ENCODE measurements around the gene MGAT4A.

MGAT4A gene

DNA sequence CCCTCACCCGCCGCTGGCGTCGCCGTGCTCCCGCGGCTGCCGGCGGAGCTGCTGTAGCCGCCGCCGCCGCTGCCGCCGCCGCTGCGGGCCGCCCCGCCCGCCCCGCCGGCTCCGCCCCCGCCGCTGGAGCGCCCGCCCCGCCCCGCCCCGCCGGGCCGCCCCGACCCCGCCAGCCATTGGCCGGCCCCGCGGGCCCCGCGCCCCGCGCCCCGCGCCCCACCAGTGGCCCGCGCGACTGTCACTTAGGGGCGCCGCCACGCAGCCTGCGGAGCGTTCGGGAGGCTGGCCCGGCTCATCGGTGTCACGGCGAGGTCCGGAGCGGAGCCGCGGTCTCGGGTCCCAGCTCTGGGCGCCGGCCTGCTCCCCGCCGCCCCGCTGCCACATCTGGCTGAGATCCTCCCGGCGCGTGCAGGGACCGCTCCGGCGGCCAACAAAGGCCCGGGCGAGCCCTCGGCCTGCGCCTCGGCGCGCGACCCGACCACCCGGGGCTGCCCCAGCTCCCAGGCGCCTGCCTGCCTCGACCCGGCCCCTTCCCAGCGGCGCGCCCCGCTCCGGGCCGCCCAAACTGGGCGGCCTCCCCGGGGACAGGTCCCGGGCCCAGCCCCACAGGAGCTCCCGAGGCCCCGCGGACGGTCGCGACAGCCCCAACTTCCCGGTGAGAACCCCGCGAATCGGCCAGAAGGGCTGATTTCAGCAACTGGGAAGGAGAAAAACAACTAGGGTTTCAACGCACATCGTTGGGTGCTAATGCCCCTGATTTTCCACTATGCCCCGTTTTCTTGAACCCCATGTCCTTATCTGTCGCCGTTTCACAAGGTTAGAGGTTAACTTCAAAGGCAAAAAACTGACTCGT is at the start of gene MGAT4A:
Gene MGAT4A (minus strand): TSS at position 92 of the 853 bp plus-strand sequence. CDS start 4,800 bp downstream, outside the sequence.
- peak; percentile 83 for DNase-seq
- peak; percentile 86 for ATAC-seq

DNA sequence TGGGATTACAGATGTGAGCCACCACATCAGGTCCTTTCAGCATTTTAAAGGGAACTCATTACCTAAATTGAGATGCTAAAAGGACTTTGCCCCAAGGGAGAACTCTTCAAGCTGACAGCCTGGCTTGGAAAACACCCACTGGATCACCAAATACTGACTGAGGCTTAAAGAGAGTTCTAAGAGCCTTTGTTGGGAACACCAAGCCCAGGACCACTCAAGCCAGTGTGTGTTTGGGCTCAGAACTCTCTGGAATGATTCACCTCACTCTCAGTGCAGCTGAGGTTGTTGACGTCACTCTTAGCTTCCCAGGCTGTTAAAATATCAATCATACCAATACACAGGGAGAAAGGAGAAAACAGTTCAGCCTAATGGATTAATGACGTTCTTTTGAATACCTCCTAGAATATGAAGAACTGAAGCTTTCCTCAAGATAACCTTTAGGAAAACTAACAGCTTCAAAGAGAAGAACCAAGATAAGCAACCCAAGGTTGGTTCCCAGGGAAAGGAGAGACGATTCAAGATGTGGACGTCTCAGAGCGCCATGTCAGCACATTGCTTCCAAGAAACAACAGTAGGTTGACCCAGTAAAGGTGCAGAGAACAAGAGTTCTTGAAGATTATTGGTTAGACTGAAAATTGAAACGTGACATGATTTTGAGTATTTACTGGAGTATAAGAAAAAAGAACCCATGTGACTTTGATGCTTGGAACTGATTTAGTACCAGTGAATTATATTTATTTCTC is 48.0 kb upstream of the MGAT4A start:
- DNase-seq (no peak), ATAC-seq (no peak)

GRCh38 chr2:98778151-98778550 is 47.2 kb upstream of the MGAT4A start:
- DNase-seq (no peak), ATAC-seq (no peak)

GRCh38 chr2:98777710-98778109 is 46.8 kb upstream of the MGAT4A start:
- DNase-seq, result no peak
- no peak for ATAC-seq

DNA sequence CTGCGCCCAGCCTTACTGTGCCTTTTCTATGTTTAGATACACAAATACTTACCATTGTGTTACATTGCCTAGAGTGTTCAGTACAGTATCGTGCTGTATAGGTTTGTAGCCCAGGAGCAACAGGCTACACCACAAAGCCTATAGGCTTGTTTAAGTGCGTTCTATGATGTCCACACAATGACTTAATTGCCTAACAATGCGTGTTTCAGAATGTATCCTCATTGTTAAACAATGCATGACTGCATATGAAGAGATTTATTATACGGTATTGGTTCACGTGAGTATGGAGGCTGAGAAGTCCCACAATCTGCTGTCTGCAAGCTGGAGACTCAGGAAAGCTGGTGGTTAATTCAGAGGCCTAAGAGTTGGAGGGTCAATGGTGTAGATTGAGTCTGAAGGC is 46.1 kb upstream of the MGAT4A start:
- ATAC-seq (no peak), DNase-seq (no peak)

GRCh38 chr2:98776136-98776535 is 45.2 kb upstream of the MGAT4A start:
- no peak for ATAC-seq
- no peak for DNase-seq

DNA sequence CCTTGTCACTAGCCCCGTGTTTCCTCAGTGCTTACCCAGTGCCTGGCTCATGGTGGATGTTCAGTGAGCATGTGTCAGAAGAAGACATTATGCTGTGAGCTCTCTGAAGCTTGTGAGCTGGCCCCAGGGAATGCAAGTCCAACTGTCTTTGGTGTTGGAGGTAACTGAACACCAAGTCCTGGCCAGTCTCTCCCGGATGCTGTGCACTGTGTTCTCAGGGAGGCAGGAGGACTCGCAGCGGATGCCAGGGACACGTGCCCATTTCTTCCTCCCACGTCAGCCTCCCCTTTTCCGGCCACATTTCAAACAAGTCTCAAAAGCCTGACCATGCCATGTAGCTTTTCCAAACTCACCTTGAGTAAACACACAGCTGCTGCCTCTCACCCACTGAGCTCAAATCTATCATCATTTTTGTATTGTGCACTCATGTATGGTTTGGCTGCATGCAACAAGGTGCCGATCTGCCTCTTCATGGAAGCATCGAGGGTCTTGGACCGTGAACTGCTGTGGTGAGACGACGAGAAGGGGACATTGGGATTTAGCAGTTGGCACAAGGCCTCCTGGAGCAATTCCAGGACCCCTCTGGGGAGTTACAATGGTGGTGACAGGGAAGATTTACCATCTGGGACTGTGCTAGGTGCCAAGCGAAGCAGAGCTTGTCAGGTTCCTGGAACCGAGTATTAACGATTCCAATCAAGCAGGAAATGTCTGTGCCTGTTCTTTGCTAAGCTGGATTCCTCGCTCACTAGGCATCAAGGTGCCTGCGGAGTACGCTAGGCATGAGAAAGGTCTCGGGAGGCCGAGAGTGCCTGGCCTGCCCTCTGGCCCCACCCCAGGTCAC is 44.4 kb upstream of the MGAT4A start:
- DNase-seq (no peak), ATAC-seq (no peak)

GRCh38 chr2:98773907-98774306 is 43.0 kb upstream of the MGAT4A start:
- DNase-seq (no peak), ATAC-seq (no peak)

DNA sequence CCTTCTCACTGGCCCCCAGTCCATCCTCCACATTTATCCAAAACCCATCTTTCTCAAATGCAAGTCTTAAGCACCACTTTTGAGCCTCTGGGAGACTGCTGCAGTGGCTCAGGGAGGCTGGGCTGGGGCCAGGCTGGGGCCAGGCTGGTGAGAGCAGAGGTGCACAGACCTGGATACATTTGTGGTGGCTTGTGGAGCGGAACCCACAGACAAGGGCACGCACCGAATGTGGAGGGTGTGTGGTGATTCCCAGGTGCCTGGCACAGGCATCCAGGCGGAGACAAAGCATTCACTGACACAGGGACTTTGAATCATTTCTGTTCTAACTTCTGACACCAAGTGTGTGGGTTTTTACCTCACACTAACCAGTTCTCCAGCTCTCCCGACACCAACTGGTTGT is 42.2 kb upstream of the MGAT4A start:
- ATAC-seq, result no peak

GRCh38 chr2:98772536-98772935 is 41.6 kb upstream of the MGAT4A start:
- ATAC-seq, result no peak
- DNase-seq, result no peak

More for the DNA sequence above, 42.2 kb upstream of the MGAT4A start:
- DNase-seq, result no peak

DNA sequence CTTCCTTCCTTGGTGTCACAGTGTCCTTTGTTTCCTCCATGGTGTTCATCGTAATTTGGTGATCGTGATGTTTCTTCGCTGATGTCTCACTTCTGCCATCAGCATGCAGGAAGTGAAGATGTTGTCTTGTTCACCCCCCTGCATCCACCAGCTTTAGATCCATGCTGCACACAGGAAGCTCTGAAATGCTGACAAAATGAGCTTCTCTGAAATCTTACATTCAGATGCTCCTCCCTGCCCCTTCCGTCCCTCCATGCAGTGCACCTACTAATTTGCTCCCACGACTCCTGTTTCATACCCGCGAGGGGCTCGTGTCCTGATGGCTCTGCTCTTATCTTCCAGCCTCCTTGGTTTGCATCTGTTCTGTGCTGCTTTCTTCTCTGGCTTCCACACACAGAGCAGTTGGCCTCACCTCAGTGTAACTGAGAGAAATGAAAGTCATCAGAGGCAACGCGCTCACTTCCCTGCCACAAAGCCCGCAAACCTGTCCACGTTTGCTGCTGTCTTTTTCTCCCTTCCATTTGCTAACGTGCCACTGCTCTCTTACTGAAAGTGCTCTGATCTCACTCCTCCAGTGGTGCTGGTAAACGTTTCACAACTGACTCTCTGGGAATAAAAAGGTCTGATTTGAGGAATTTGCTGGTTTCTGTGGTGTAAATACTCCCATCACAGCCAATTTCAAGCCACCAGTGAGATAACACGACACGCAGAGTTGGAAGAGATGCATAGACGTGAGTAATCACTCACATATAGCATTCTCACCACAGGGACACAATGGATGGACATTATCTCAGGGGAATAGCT is 41.0 kb upstream of the MGAT4A start:
- peak; percentile 43 for DNase-seq

DNA sequence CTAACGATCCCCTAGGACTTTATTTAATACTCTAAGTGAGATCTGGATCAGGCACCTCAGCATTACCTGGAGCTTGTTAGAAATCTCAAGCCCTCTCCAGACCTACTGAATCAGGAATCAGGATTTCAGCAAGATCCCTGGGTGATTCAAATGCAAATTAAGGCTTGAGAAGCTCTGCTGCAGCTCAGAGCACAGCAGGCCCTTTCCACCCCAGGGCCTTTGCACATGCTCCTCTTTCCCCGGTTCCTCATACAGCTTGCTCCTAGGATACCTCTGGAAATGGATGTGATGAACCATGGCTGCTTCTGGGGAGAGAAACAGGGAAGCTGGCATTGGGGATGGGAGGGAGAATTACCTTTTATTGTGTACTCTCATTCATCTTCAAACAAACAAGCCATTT is 40.3 kb upstream of the MGAT4A start:
- ATAC-seq (no peak), DNase-seq (no peak)

More for the DNA sequence above, 41.0 kb upstream of the MGAT4A start:
- ATAC-seq, result peak; percentile 54

GRCh38 chr2:98769784-98770183 is 38.9 kb upstream of the MGAT4A start:
- DNase-seq (peak; percentile 37), ATAC-seq (no peak)

DNA sequence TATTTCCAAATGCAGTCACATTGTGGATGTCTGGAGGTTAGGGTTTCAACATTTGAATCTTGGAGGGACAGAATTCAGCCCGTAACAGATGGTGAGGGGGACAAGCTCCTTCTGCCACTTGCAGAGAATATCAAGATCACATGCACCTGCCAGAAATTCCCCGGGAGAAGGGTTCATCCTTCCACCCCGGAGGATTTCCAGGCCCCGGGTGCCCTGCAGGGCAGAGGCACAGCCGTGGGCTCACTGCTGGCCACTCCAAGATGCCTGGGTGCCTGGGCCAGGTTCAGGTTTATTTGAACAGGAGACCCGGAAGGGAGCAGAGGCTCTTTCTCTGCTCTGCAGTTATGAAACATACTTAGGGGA is 38.2 kb upstream of the MGAT4A start:
- no peak for ATAC-seq
- no peak for DNase-seq

GRCh38 chr2:98768384-98769113 is 37.6 kb upstream of the MGAT4A start:
- ATAC-seq, result peak; percentile 76
- peak; percentile 46 for DNase-seq

- DNase-seq (no peak), ATAC-seq (no peak)
Measured at GRCh38 chr2:98764499-98764898, 33.6 kb upstream of the MGAT4A start.

DNA sequence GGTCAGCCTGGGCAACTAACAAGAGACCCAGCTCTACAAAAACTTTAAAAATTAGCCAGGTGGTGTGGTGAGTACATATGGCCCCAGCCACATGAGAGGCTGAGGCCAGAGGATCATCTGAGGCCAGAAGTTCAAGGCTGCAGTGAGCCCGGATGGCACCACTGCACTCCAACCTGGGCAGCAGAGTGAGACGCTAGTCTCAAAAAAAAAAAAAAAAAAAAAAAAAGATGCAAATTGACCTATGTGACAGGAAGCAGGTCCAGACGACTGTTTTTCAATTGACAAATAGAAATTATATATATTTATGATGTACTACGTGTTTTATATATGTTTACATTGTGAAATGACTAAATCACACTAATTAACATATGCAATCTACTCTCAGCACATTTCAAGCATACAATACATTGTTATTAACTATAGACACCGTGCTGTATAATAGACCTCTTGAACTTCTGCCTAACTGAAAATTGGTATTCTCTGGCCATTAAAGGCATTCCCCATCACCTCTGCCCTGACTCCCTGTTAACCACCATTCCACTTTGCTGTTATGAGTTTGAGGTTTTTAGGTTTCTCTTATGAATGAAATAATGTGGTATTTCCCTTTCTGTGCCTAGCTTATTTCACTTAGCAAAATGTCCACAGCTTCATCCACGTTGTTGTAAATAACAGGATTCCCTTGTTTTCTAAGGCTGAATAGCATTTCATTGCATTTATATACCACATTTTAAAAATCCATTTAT is 32.4 kb upstream of the MGAT4A start:
- ATAC-seq (no peak), DNase-seq (no peak)

DNA sequence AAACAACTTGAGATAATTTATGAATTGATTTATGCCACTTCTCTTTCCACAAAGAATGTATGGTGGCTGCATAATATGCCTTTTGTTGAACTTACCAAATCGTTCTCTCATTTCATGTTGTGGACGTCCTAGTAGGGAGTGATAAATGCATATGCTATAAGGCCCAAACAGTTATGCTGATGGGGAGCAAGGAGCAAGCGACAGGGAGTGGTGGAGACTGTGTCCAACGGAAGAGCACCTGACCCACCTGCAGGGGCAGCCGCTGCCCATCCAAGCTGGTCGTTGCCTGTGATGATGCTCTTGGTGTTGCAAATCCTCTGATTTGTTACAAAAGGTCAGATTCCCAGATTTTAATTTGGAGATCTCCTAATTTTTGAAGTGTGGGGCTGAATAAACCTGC is 31.0 kb upstream of the MGAT4A start:
- no peak for ATAC-seq
- DNase-seq, result no peak

DNA sequence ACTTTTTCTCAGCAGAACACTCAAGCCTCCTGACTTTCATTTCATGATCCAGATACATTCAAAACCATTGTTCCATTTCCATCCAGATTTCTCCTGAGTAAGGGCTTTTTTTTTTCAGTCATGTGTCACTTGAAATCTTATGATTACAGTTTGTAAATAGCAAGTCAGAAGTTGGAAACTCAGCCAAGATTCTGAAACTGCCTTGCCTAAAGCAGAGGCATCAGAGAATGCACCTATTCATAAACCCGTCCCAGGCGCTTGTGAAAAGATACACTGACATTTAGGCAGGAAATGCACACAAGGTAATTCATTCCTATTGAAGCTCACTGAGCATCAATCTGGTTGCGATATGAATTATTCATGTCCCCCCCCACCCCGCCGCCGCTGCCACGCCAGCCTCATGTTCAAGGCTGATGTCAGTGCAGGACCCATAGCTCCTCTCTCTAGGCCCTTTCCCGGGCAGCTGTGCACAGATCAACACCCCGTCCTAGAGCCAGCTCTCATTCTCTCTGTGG is 30.4 kb upstream of the MGAT4A start:
- ATAC-seq (peak; percentile 76), DNase-seq (peak; percentile 74)
